GM10847 (cell line): ENCODE data around the gene SPATA24.

Source experiments
- POLR2A ChIP-seq: IDR thresholded peaks from 2 replicates; pipeline ENCODE4 v1.6.1; 2011; ENCODE audit not compliant: insufficient read length; ENCODE audit errors: extremely low read depth

The SPATA24 gene

GRCh38 chr5:139419226-139420192 is 15.6 kb upstream of the SPATA24 start:
- TF ChIP-seq POLR2A: no peak

- TF ChIP-seq POLR2A: no peak
These were observed 14.9 kb upstream of the SPATA24 start for GRCh38 chr5:139418793-139419192.

- no peak for TF ChIP-seq POLR2A
These were observed 13.3 kb upstream of the SPATA24 start for GRCh38 chr5:139417214-139417613.

DNA sequence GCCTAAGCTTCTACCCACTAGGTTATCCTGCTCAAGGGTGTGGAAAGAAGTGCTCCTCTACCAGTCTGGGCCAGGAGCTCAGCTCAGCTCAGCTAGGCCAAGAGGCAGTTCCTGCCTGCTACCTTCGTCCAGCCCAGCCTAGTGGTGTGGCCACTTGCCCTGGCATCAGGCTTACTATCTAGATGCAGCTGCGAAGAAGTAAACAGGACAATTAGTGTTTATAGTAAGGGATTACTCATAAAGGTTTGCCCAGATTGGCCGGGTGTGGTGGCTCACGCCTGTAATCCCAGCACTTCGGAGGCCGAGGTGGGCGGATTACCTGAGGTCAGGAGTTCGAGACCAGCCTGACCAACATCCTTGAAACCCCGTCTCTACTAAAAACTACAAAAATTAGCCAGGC is 12.8 kb upstream of the SPATA24 start:
- no peak for TF ChIP-seq POLR2A

- no peak for TF ChIP-seq POLR2A
These were observed 12.0 kb upstream of the SPATA24 start for GRCh38 chr5:139415869-139416268.

- TF ChIP-seq POLR2A: no peak
These were observed 11.5 kb upstream of the SPATA24 start for GRCh38 chr5:139415221-139415861.

- no peak for TF ChIP-seq POLR2A
These were observed 10.8 kb upstream of the SPATA24 start for GRCh38 chr5:139414581-139415130.

DNA sequence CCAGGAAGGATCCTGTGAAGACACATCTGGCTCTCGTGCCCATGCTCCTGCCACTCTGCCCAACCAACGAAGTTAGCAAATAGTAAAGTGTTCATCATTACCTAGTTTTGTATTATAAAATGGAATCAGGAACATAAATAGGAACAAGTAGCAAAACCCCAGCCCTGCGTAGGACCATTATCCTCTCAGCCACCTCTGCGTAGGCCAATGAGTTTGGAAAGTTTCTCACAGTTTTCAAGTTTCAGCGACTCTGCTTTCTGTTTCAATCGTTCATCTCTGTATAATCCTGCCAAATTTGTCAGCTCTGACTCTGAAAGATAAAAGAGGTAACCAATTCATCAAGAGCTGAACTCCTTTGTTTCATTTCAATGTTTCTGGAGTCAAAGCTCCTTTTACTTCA is 10.1 kb upstream of the SPATA24 start:
- TF ChIP-seq POLR2A: no peak

GRCh38 chr5:139413153-139413552 is 9.3 kb upstream of the SPATA24 start:
- no peak for TF ChIP-seq POLR2A

GRCh38 chr5:139410993-139411828 is 7.3 kb upstream of the SPATA24 start:
- TF ChIP-seq POLR2A: no peak

DNA sequence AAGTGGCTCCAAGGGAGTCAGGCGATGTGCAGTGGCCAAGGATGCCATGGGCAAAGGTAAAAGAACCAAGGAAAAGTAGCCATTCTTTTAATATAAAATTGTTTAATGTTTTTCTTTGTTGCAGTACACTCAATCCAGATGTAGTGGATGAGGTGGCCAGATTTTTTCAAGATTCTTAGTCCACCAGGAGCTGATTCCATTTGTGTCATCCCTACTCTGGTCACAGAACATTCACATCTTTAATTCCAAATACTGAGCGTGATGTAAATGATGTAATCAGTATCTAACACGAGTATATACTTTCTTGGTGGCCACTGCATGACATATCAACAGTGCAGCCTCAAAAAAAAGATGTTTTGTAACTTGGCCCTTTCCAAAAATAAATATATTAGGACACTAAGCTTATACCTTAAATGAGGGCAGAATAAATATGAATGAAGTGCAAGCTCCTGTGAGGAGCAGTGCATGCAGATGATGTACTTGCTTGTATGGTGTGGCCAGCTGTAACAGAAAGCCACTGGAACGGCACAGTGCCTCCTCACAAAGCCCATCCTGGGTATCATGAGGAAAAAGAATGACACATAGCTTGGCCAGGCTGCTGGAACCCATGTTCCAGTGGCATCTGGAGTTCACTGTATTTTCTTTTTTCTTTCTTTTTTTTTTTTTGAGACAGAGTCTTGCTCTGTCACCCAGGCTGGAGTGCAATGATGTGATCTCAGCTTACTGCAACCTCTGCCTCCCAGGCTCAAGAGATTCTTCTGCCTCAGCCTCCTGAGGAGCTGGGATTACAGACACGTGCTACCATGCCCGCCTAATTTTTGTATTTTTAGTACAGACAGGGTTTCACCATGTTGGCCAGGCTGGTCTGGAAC is 6.5 kb upstream of the SPATA24 start:
- TF ChIP-seq POLR2A: no peak

DNA sequence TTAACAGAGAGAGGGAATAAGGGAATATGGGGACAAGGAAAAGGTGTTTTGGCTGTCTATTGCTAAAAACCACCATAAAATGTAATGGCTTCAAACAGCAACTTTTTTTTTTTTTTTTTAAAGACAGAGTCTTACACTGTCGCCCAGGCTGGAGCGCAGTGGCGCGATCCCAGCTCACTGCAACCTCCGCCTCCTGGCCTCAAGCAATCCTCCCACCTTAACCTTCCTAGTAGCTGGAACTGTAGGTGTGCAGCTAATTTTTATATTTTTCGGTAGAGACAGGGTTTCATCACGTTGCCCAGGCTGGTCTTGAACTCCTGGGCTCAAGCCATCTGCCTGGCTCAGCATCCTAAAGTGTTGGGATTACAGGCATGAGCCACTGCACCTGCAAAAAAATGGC is 4.3 kb upstream of the SPATA24 start:
- TF ChIP-seq POLR2A: no peak

- no peak for TF ChIP-seq POLR2A
These were observed 3.6 kb upstream of the SPATA24 start for GRCh38 chr5:139407517-139407916.

DNA sequence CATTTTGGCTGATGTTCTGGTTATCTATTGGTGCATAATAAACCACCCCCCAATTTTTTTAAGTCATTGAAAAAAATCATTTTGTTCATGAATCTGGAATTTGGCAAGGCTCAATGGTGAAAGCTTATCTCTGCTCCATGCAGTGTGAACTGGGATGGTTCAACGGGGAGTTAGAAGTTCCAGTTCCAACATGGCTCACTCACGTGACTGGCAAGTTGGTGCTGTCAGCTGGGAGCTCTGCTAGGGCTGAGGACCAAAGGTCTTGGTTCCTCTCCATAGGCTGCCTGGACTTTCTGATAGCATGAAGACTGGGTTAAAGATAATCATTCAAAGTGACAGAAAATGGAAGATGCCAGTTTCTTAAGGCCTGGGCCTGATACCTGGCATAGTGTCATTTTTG is 3.1 kb upstream of the SPATA24 start:
- TF ChIP-seq POLR2A: no peak
